Fibroblast of pulmonary artery (primary cell): Measurements from ENCODE around the gene FOSL1.

ENCODE experiments used
- DNase-seq: peaks from one replicate; pipeline ENCODE4 v3.0.0-alpha.2; 2010; ENCODE audit warnings: low read depth
- H3K4me3 ChIP-seq: replicated peaks from 2 replicates; pipeline ENCODE4 v1.5.1; 2011; ENCODE audit warnings: low read depth, mild to moderate bottlenecking, control low read depth, low read length, moderate library complexity
- CTCF ChIP-seq: IDR thresholded peaks from 2 replicates; pipeline ENCODE4 v1.5.1; 2011; ENCODE audit warnings: mild to moderate bottlenecking, control low read depth, low read length, inconsistent platforms; ENCODE audit errors: missing control alignments

The FOSL1 gene

GRCh38 chr11:65844231-65844872 lies 55.8 kb downstream of the FOSL1 start:
- no peak for DNase-seq

GRCh38 chr11:65843811-65844210 lies 56.4 kb downstream of the FOSL1 start:
- no peak for TF ChIP-seq CTCF
- H3K4me3 ChIP-seq: no peak overlapping the region
- no peak for DNase-seq

More at GRCh38 chr11:65844231-65844872, 55.8 kb downstream of the FOSL1 start:
- no peak overlapping the region for H3K4me3 ChIP-seq
- no peak for TF ChIP-seq CTCF

- no peak for TF ChIP-seq CTCF
- no peak for DNase-seq
- no peak overlapping the region for H3K4me3 ChIP-seq
Observed at GRCh38 chr11:65842144-65842543, 58.0 kb downstream of the FOSL1 start.
